Astrocyte (in vitro differentiated cells and primary cell): ENCODE results near the gene LAYN. TPM values are rescaled to one million over a fixed set of nuclear protein-coding genes. Genes with fewer than 3 reads are reported as not detected.

Experiments used
- DNase-seq: peaks from one replicate; pipeline ENCODE4 v3.0.0-alpha.2; 2010; ENCODE audit warnings: low read depth
- FAIRE-seq: peaks from 2 replicates; lab custom pipeline; 2011; peaks lifted over from hg19 to GRCh38; lab: Jason Lieb, UNC
- H2AFZ ChIP-seq: 2 replicates; pipeline ENCODE4 v1.6.0; 2012; ENCODE audit warnings: low read depth, low read length, inconsistent platforms
- H3K27ac ChIP-seq: 2 replicates; pipeline ENCODE4 v1.5.1; 2011; ENCODE audit warnings: low read depth, low read length, inconsistent platforms
- H3K27me3 ChIP-seq: 2 replicates; pipeline ENCODE4 v1.6.0; 2011; ENCODE audit warnings: low read length, inconsistent platforms; ENCODE audit not compliant: insufficient read depth
- H3K36me3 ChIP-seq: 2 replicates; pipeline ENCODE4 v1.5.1; 2011; ENCODE audit warnings: low read length, inconsistent platforms; ENCODE audit not compliant: insufficient read depth
- H3K4me1 ChIP-seq: 2 replicates; pipeline ENCODE4 v1.5.1; 2011; ENCODE audit warnings: low read length, inconsistent platforms; ENCODE audit not compliant: insufficient read depth
- H3K4me2 ChIP-seq: 2 replicates; pipeline ENCODE4 v1.6.0; 2012; ENCODE audit warnings: low read length, inconsistent platforms
- H3K4me3 ChIP-seq: 2 replicates; pipeline ENCODE4 v1.5.1; 2011; ENCODE audit warnings: low read depth, mild to moderate bottlenecking, low read length, inconsistent platforms; ENCODE audit not compliant: insufficient read depth
- H3K79me2 ChIP-seq: 2 replicates; pipeline ENCODE4 v1.6.0; 2012; ENCODE audit warnings: mild to moderate bottlenecking, low read length, inconsistent platforms; ENCODE audit not compliant: insufficient read depth
- H3K9ac ChIP-seq: 2 replicates; pipeline ENCODE4 v1.6.0; 2012; ENCODE audit warnings: mild to moderate bottlenecking, low read length, inconsistent platforms
- H3K9me3 ChIP-seq: 2 replicates; pipeline ENCODE4 v1.5.1; 2012; ENCODE audit warnings: low read depth, mild to moderate bottlenecking, low read length, inconsistent platforms; ENCODE audit not compliant: insufficient read depth
- H4K20me1 ChIP-seq: 2 replicates; pipeline ENCODE4 v1.6.0; 2012; ENCODE audit warnings: low read length, inconsistent platforms; ENCODE audit not compliant: insufficient read depth
- H3K27ac Mint-ChIP-seq: one replicate; pipeline ENCODE4 v1.8.0; 2021; ENCODE audit warnings: mild to moderate bottlenecking, mixed read lengths; ENCODE audit not compliant: unreplicated experiment
- H3K27me3 Mint-ChIP-seq: one replicate; pipeline ENCODE4 v1.8.0; 2021; ENCODE audit warnings: low read depth, mixed read lengths; ENCODE audit not compliant: unreplicated experiment
- H3K36me3 Mint-ChIP-seq: one replicate; pipeline ENCODE4 v1.8.0; 2021; ENCODE audit warnings: low read depth, mixed read lengths; ENCODE audit not compliant: unreplicated experiment
- H3K4me1 Mint-ChIP-seq: one replicate; pipeline ENCODE4 v1.8.0; 2021; ENCODE audit warnings: low read depth, mixed read lengths; ENCODE audit not compliant: unreplicated experiment
- H3K4me3 Mint-ChIP-seq: one replicate; pipeline ENCODE4 v1.8.0; 2021; ENCODE audit warnings: mild to moderate bottlenecking, moderate library complexity, mixed read lengths; ENCODE audit not compliant: unreplicated experiment
- H3K9me3 Mint-ChIP-seq: one replicate; pipeline ENCODE4 v1.8.0; 2021; ENCODE audit warnings: mild to moderate bottlenecking, mixed read lengths; ENCODE audit not compliant: unreplicated experiment
- CTCF ChIP-seq: IDR thresholded peaks from 2 replicates; pipeline ENCODE4 v1.5.1; 2011; ENCODE audit warnings: low read depth, mild to moderate bottlenecking, inconsistent platforms, low read length, moderate library complexity; ENCODE audit not compliant: insufficient read depth
- EZH2 ChIP-seq: IDR thresholded peaks from 2 replicates; pipeline ENCODE4 v1.6.1; 2012; ENCODE audit warnings: mild to moderate bottlenecking, low read length, inconsistent platforms; ENCODE audit not compliant: insufficient read depth
- total RNA-seq: library from RNA; stranded (reverse); gene quantifications from 2 replicates; pipeline ENCODE4 v1.2.1, GENCODE V29; 2021

LAYN gene
- total RNA-seq, 1 donor from 2014 or later, result 54.5 TPM

GRCh38 chr11:111557425-111558111 is 17.0 kb downstream of the LAYN start:
- DNase-seq (peak; percentile 99), FAIRE-seq (peak; percentile 100)
- no peaks in the 10 kb centered on the region for H3K27me3 ChIP-seq
- TF ChIP-seq EZH2 (no peak), CTCF (no peak)
- Mint-ChIP-seq H3K36me3 (peaks cover 17% of the 10 kb centered on the region), H3K4me3 (no peak overlapping the region), H3K27me3 (no peaks in the 10 kb centered on the region), H3K27ac (peak overlapping the region; percentile 83), H3K9me3 (no peaks in the 10 kb centered on the region), H3K4me1 (peaks cover 29% of the 10 kb centered on the region)
- H2AFZ ChIP-seq, result peak overlapping the region; percentile 18
- H3K9ac ChIP-seq, result peak overlapping the region; percentile 83
- H3K27ac ChIP-seq, result peak overlapping the region; percentile 98
- no peaks in the 10 kb centered on the region for H3K79me2 ChIP-seq
- H3K4me3 ChIP-seq, result peak overlapping the region; percentile 14
- peak overlapping the region; percentile 75 for H3K4me2 ChIP-seq
- H3K9me3 ChIP-seq, result peaks cover 3% of the 10 kb centered on the region
- peaks cover 21% of the 10 kb centered on the region for H3K36me3 ChIP-seq
- no peaks in the 10 kb centered on the region for H4K20me1 ChIP-seq
- peaks cover 59% of the 10 kb centered on the region for H3K4me1 ChIP-seq

- Mint-ChIP-seq H3K27ac (peak overlapping the region; percentile 48), H3K4me3 (no peak overlapping the region), H3K9me3 (no peaks in the 10 kb centered on the region), H3K4me1 (peaks cover 35% of the 10 kb centered on the region), H3K36me3 (peaks cover 22% of the 10 kb centered on the region), H3K27me3 (no peaks in the 10 kb centered on the region)
- Histone ChIP-seq H3K9me3 (peaks cover 3% of the 10 kb centered on the region), H3K9ac (no peak overlapping the region), H3K4me2 (no peak overlapping the region), H2AFZ (peak overlapping the region; percentile 12), H4K20me1 (no peaks in the 10 kb centered on the region), H3K79me2 (no peaks in the 10 kb centered on the region), H3K36me3 (peaks cover 21% of the 10 kb centered on the region), H3K27me3 (no peaks in the 10 kb centered on the region), H3K4me1 (peaks cover 52% of the 10 kb centered on the region), H3K4me3 (no peak overlapping the region), H3K27ac (peak overlapping the region; percentile 76)
- FAIRE-seq (no peak), DNase-seq (no peak)
- TF ChIP-seq EZH2, result no peak
- no peak for TF ChIP-seq CTCF
These were observed 19.4 kb downstream of the LAYN start for GRCh38 chr11:111559800-111560464.
